ENCODE data around the gene RSU1.

RSU1 gene

DNA sequence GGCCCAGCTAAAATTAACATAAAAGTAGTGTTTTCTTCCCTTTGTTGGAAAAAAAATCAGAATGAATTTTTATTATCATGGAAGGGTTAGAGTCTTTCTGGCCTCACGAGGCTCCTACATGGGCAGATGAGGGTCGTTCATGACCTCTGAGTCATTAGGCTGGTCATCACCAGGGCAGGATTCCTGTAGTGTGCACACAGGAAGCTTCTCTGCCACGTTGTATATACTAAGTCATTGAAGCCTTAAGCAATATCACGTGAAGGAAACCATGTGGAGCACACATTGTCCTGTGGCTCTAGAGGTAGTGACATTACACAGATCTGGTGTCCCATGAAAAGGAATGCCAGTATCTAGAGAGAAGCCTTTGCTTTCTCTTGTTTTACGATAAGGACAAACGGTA, 210.8 kb downstream of the RSU1 start:
- Histone ChIP-seq H3K36me3 (no peaks in the 10 kb centered on the region), H3K4me1 (no peaks in the 10 kb centered on the region), H3K9ac (no peak overlapping the region), H3K4me3 (no peak overlapping the region), H3K27me3 (no peaks in the 10 kb centered on the region), H3K27ac (no peak overlapping the region), H3K4me2 (no peak overlapping the region), H4K20me1 (peaks cover 23% of the 10 kb centered on the region), H3K9me3 (no peaks in the 10 kb centered on the region)
- TF ChIP-seq Cebpa-rat (IDR thresholded peaks at IDR 0.05) = no peak

GRCh38 chr10:16603308-16603707, 213.9 kb downstream of the RSU1 start:
- no peak for TF ChIP-seq Cebpa-rat (IDR thresholded peaks at IDR 0.05)
- Histone ChIP-seq H3K9ac (no peak overlapping the region), H3K27me3 (no peaks in the 10 kb centered on the region), H3K9me3 (no peaks in the 10 kb centered on the region), H3K36me3 (no peaks in the 10 kb centered on the region), H3K4me1 (no peaks in the 10 kb centered on the region), H3K4me2 (no peak overlapping the region), H3K27ac (no peak overlapping the region), H3K4me3 (no peak overlapping the region), H4K20me1 (no peaks in the 10 kb centered on the region)

DNA sequence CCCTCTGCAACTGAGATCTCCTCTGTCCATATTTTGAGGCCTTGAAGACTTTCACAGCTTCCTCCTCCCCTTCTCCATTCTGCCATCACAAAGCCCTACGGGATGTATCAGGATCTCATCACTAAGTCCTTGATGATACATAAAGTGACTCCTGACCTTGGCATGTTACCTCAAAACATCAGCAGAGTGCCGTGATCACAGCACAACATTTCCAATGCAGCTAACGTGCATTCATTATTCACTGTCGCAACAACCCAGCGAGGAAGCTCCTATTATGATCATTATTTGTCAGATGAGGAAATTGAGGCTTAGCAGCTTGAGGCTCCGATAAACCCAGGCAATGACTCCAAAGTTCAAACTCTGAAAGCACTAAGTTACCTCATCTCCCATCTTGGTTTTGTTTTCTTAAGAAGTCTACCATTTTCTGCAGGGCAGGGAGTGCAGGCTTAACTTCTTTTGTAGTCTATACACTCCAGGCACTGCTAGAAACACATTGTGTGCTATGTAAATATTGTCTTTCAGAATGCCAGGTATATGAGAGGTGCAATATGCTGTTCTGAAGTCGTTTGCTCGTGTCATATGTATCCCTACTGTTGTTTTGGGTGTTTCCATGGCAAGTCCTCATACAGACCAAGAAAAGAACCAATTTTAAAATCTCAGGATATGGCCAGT, 215.0 kb downstream of the RSU1 start:
- no peaks in the 10 kb centered on the region for H4K20me1 ChIP-seq
- H3K36me3 ChIP-seq = peaks cover 2% of the 10 kb centered on the region; the same call in 1 of the 2 replicates
- H3K27me3 ChIP-seq = no peaks in the 10 kb centered on the region
- H3K4me2 ChIP-seq = no peak overlapping the region
- no peak overlapping the region for H3K9ac ChIP-seq
- no peak overlapping the region for H3K27ac ChIP-seq
- H3K4me1 ChIP-seq = no peaks in the 10 kb centered on the region
- no peak overlapping the region for H3K4me3 ChIP-seq
- H3K9me3 ChIP-seq = no peaks in the 10 kb centered on the region
- TF ChIP-seq Cebpa-rat (IDR thresholded peaks at IDR 0.05) = no peak

- no peak for TF ChIP-seq Cebpa-rat (IDR thresholded peaks at IDR 0.05)
- no peak overlapping the region for H3K27ac ChIP-seq
- no peaks in the 10 kb centered on the region for H3K9me3 ChIP-seq
- no peak overlapping the region for H3K4me3 ChIP-seq
- H3K9ac ChIP-seq = no peak overlapping the region
- H3K4me2 ChIP-seq = no peak overlapping the region
- peaks cover 7% of the 10 kb centered on the region; the same call in 1 of the 2 replicates for H3K36me3 ChIP-seq
- no peaks in the 10 kb centered on the region for H4K20me1 ChIP-seq
- no peaks in the 10 kb centered on the region for H3K27me3 ChIP-seq
- no peaks in the 10 kb centered on the region for H3K4me1 ChIP-seq
These were observed 217.6 kb downstream of the RSU1 start for GRCh38 chr10:16599662-16600061.

DNA sequence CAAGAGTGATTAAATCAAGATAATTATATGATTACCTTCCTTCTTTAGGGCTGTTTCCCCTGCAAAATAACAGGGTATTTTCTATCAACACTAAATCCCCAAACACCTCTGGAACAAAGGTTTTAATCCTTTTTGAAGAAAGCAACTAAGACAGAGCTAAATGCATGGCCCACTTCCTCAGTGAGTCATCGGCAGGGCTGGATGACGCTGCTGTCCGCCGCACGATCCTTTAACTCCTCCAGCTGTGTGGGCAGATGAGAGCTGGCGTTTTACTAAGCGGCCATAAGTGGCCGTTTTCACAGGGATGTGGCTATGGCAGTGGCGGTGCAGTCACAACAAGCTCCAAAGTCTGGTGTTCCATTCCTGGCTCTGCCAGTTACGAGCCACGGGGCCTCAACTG, 219.6 kb downstream of the RSU1 start:
- no peak for TF ChIP-seq Cebpa-rat (IDR thresholded peaks at IDR 0.05)
- H3K4me2 ChIP-seq = no peak overlapping the region
- H3K4me1 ChIP-seq = no peaks in the 10 kb centered on the region
- H3K36me3 ChIP-seq = peaks cover 10% of the 10 kb centered on the region; the same call in 1 of the 2 replicates
- no peak overlapping the region for H3K9ac ChIP-seq
- no peak overlapping the region for H3K4me3 ChIP-seq
- H3K27me3 ChIP-seq = no peaks in the 10 kb centered on the region
- no peaks in the 10 kb centered on the region for H4K20me1 ChIP-seq
- no peaks in the 10 kb centered on the region for H3K9me3 ChIP-seq
- no peak overlapping the region for H3K27ac ChIP-seq

GRCh38 chr10:16592378-16592777, 224.8 kb downstream of the RSU1 start:
- Histone ChIP-seq H3K27ac (no peak overlapping the region), H3K4me3 (no peak overlapping the region), H3K27me3 (no peaks in the 10 kb centered on the region), H4K20me1 (no peaks in the 10 kb centered on the region), H3K36me3 (peaks cover 19% of the 10 kb centered on the region), H3K9ac (no peak overlapping the region), H3K4me1 (no peaks in the 10 kb centered on the region), H3K9me3 (no peaks in the 10 kb centered on the region), H3K4me2 (no peak overlapping the region)
- no peak for TF ChIP-seq Cebpa-rat (IDR thresholded peaks at IDR 0.05)

- Histone ChIP-seq H4K20me1 (no peaks in the 10 kb centered on the region), H3K4me3 (no peak overlapping the region), H3K36me3 (no peaks in the 10 kb centered on the region), H3K9ac (no peak overlapping the region), H3K9me3 (no peaks in the 10 kb centered on the region), H3K4me2 (no peak overlapping the region), H3K27ac (no peak overlapping the region), H3K4me1 (no peaks in the 10 kb centered on the region), H3K27me3 (no peaks in the 10 kb centered on the region)
- no peak for TF ChIP-seq Cebpa-rat (IDR thresholded peaks at IDR 0.05)
These were observed 230.7 kb downstream of the RSU1 start for GRCh38 chr10:16586358-16587138.

DNA sequence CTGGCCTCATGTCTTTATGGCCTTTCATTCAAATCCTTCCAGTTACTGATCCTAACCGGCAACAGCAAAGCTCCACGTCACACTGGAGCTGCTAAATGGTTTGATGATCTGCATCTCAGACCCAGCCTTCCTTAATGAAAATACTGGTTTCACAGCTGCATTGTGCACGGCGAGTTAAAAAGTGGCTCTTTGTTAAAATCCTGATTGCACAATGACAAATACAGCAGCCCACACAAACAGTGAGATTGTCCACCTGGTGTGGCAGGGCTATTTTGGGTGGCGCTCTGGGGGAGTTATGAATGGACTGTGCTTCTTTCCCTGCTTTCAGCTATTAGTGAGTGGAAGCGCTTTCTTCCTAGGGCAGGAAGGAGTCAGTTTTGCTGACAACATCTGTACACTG, 232.1 kb downstream of the RSU1 start:
- Histone ChIP-seq H4K20me1 (no peaks in the 10 kb centered on the region), H3K4me1 (no peaks in the 10 kb centered on the region), H3K27ac (no peak overlapping the region), H3K36me3 (no peaks in the 10 kb centered on the region), H3K4me3 (no peak overlapping the region), H3K27me3 (no peaks in the 10 kb centered on the region), H3K4me2 (no peak overlapping the region), H3K9ac (no peak overlapping the region), H3K9me3 (no peaks in the 10 kb centered on the region)
- TF ChIP-seq Cebpa-rat (IDR thresholded peaks at IDR 0.05) = no peak

GRCh38 chr10:16583382-16583781, 233.8 kb downstream of the RSU1 start:
- Histone ChIP-seq H3K9ac (no peak overlapping the region), H3K9me3 (no peaks in the 10 kb centered on the region), H3K4me1 (no peaks in the 10 kb centered on the region), H3K27ac (no peak overlapping the region), H3K36me3 (no peaks in the 10 kb centered on the region), H4K20me1 (no peaks in the 10 kb centered on the region), H3K27me3 (no peaks in the 10 kb centered on the region), H3K4me3 (no peak overlapping the region), H3K4me2 (no peak overlapping the region)
- TF ChIP-seq Cebpa-rat (IDR thresholded peaks at IDR 0.05) = no peak

- Histone ChIP-seq H3K4me2 (no peak overlapping the region), H3K9ac (no peak overlapping the region), H3K4me1 (no peaks in the 10 kb centered on the region), H3K9me3 (no peaks in the 10 kb centered on the region), H3K27ac (no peak overlapping the region), H3K27me3 (no peaks in the 10 kb centered on the region), H3K36me3 (no peaks in the 10 kb centered on the region), H3K4me3 (no peak overlapping the region), H4K20me1 (no peaks in the 10 kb centered on the region)
- no peak for TF ChIP-seq Cebpa-rat (IDR thresholded peaks at IDR 0.05)
These were observed 236.0 kb downstream of the RSU1 start for GRCh38 chr10:16581202-16581601.

Data from BLaER1 (cell line).